Skeletal muscle tissue (tissue), 4 donors: ENCODE data around the gene CHST10. TPM values are rescaled to one million over a fixed set of nuclear protein-coding genes. Genes with fewer than 3 reads are reported as not detected.

ENCODE experiments used
- H3K27ac ChIP-seq: one replicate; pipeline ENCODE4 v1.7.0; 2013; ENCODE audit warnings: mild to moderate bottlenecking, low read depth, low read length, inconsistent platforms
- H3K27me3 ChIP-seq, 3 donors: one replicate each; pipeline ENCODE4 v1.7.0; 2013; ENCODE audit warnings: low read length in 3 of 3; ENCODE audit not compliant: control insufficient read depth in 3 of 3, insufficient read depth in 3 of 3
- H3K36me3 ChIP-seq, 3 donors: one replicate each; pipeline ENCODE4 v1.7.0; 2013; ENCODE audit warnings: low read length in 3 of 3; ENCODE audit not compliant: control insufficient read depth in 3 of 3, insufficient read depth in 3 of 3
- H3K4me1 ChIP-seq, 3 donors: one replicate each; pipeline ENCODE4 v1.7.0; 2013; ENCODE audit warnings: low read length in 3 of 3, mild to moderate bottlenecking in 3 of 3; ENCODE audit not compliant: control insufficient read depth in 3 of 3, insufficient read depth in 3 of 3
- H3K4me3 ChIP-seq, 3 donors: one replicate each; pipeline ENCODE4 v1.7.0; 2013; ENCODE audit warnings: low read length in 3 of 3
- H3K9ac ChIP-seq, 3 donors: one replicate each; pipeline ENCODE4 v1.7.0; 2013; ENCODE audit warnings: low read length in 3 of 3, mild to moderate bottlenecking in 3 of 3, moderate library complexity in 2 of 3, low read depth in 1 of 3
- H3K9me3 ChIP-seq, 3 donors: one replicate each; pipeline ENCODE4 v1.7.0; 2013; ENCODE audit warnings: low read length in 3 of 3; ENCODE audit not compliant: control insufficient read depth in 3 of 3
- total RNA-seq: library from RNA; depleted of rRNA; stranded (reverse); fragments of >200 nt; gene quantifications from one replicate; pipeline ENCODE4 v1.2.3, GENCODE V29; 2014
- donor health status: Osteomylitis.

Gene CHST10
- total RNA-seq, 1 donor from 2014 or later, result 12.5 TPM

DNA sequence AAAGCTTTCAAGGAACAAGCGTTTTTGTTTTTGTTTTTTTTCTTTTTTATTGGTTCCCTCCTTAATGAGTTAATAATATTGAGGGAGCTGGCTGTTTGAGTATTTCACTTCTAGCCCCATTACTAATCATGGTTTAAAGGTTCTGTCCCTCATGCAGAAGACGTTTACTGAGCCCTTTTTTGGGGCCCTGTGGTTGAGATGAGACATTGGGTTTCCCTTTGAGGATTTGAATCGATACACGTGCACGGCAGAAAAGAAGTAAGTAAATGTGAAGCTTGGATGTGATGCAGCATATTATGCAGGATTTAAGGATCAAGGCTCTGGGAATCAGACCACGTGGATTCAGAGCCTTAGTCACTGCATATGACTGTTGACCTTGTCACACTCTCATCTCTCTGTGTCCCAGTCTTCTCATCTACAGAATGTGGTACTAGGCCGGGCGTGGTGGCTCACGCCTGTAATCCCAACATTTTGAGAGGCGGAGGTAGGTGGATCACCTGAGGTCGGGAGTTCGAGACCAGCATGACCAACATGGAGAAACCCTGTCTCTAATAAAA is 1.0 kb upstream of the CHST10 start:
- H3K27me3 ChIP-seq, result no peaks in the 10 kb centered on the region
- peaks cover 6 to 19% (median 10%) of the 10 kb centered on the region in 3 donors for H3K4me1 ChIP-seq
- H3K9me3 ChIP-seq, result no peaks in the 10 kb centered on the region
- H3K4me3 ChIP-seq, result no peak overlapping the region
- no peak overlapping the region for H3K27ac ChIP-seq
- peaks cover 0 to 7% (median 5%) of the 10 kb centered on the region in 3 donors for H3K36me3 ChIP-seq
- H3K9ac ChIP-seq, result no peak overlapping the region

DNA sequence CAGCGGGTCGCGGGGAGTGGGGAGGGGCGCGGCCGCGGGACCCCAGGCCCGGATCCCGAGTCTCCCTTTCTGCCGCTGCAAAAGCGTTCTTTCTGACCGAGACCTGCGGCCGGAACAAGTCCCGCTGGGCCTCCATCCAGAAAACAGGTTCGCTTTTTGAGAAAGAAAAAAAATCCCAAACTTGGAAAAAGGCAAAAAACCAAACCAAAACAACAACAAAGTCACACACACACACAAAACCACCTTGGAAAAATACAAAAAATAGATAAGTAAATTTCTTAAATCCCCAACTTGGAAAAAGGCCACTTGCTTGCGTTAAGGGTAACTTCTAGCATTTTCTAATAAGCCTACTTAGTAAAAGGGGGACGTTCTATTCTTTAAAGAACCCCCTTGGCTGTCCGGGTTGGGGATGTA is 250 bp upstream of the CHST10 start:
- Histone ChIP-seq H3K4me3 (peak overlapping the region; percentile 65 to 92 (median 89)), H3K36me3 (peaks cover 0 to 7% (median 5%) of the 10 kb centered on the region in 3 donors), H3K4me1 (peaks cover 6 to 19% (median 10%) of the 10 kb centered on the region in 3 donors), H3K27me3 (no peaks in the 10 kb centered on the region), H3K9ac (peak overlapping the region; percentile 61 to 87 (median 64)), H3K9me3 (no peaks in the 10 kb centered on the region), H3K27ac (no peak overlapping the region)

DNA sequence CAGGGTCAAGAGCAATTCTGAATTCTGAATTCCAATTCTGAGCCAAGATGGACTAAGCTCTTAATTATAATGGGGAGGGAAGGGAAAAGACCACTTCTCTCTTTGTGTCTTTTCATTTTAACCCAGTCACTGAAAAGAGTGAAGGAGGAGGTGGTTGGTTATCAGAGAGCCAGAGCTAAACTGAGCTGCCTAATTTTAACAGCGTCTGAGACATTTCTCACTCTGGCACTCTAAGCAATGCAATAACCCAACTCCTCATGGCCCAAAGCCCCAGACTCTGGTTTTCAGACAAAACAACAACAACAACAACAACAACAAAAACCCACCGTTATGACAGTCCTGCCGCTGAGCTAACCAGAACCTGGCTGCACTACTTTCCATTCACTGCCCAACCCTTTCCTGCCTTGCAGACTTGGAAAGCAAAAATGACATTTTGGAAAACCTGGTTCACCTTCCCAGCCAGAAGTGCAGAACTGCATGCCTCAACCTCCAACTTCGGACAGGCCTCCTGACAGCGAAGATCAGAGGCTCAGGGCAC is 1.0 kb downstream of the CHST10 start:
- Histone ChIP-seq H3K4me1 (peaks cover 6 to 19% (median 10%) of the 10 kb centered on the region in 3 donors), H3K9ac (peak overlapping the region; percentile 77 to 87 (median 80)), H3K9me3 (no peaks in the 10 kb centered on the region), H3K4me3 (peak overlapping the region; percentile 89 to 94 (median 92)), H3K36me3 (peaks cover 0 to 7% (median 5%) of the 10 kb centered on the region in 3 donors), H3K27me3 (no peaks in the 10 kb centered on the region), H3K27ac (no peak overlapping the region)

DNA sequence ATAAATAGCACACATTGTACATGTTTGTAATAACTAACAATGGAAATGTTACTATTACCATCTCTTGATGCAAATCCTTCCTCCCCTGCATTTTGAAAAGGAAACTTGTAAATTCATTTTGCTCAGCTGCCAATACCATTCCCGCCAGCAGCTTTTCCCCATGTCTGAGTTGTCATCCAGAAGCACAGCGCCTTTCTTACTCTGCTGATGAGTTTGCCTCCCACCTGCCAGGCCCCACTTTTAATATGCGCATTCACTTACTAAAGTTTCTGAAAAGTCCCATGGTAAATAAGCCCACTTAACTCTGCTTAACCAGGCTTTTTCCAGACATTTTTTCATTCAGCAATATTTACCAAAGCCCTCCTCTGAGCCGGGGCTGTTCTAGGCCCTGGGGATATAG is 3.9 kb downstream of the CHST10 start:
- H3K9ac ChIP-seq, result no peak overlapping the region
- H3K9me3 ChIP-seq, result no peaks in the 10 kb centered on the region
- H3K4me3 ChIP-seq, result no peak overlapping the region
- H3K27ac ChIP-seq, result no peak overlapping the region
- peaks cover 0 to 10% (median 5%) of the 10 kb centered on the region in 3 donors for H3K36me3 ChIP-seq
- no peaks in the 10 kb centered on the region for H3K27me3 ChIP-seq
- H3K4me1 ChIP-seq, result peaks cover 6 to 19% (median 10%) of the 10 kb centered on the region in 3 donors

DNA sequence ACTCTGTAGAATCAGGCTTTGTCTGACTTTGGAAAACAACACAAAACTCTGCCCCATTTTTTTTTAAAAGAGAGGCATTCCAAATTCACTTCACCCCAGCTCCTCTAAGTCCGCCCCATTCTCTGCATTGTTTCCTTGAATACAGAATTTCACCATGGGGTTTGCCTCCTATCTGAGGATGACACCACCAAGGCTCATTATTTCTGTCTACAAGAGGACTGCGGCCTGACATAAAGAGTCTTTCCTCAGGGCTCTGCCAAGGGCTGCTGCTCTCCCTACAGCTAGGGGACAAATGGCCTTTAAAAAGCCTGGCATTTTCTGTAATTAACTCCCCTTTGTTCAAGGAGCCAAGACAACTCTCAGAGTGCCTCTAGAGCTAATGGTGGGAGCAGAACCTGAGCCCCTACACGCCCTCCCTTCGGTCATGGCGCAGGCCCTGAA is 4.6 kb downstream of the CHST10 start:
- H3K9me3 ChIP-seq, result no peaks in the 10 kb centered on the region
- H3K4me3 ChIP-seq, result no peak overlapping the region
- peaks cover 0 to 10% (median 5%) of the 10 kb centered on the region in 3 donors for H3K36me3 ChIP-seq
- peaks cover 6 to 19% (median 10%) of the 10 kb centered on the region in 3 donors for H3K4me1 ChIP-seq
- H3K9ac ChIP-seq, result no peak overlapping the region
- no peaks in the 10 kb centered on the region for H3K27me3 ChIP-seq
- no peak overlapping the region for H3K27ac ChIP-seq

DNA sequence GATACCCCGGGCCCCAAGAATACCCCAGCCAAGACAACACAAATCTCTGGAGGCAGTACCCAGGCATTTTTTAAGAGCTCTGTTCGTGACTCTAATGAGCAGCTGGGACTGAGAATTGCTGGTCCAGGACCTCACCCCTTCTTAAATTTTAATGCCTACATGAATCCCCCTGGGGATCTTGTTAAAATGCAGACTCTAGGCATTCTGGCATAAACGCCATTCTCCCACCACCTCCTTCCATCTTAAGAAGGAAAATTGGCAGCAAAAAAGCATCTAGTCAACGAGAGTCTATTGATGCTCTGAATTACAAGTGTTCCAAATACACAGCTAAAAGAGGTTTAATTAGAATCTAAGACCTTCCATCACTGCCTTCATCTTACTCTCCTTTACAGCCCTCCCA is 5.0 kb downstream of the CHST10 start:
- H3K9ac ChIP-seq, result no peak overlapping the region
- no peak overlapping the region for H3K27ac ChIP-seq
- H3K9me3 ChIP-seq, result no peaks in the 10 kb centered on the region
- H3K27me3 ChIP-seq, result no peaks in the 10 kb centered on the region
- H3K4me1 ChIP-seq, result peaks cover 6 to 19% (median 10%) of the 10 kb centered on the region in 3 donors
- no peak overlapping the region for H3K4me3 ChIP-seq
- H3K36me3 ChIP-seq, result peaks cover 0 to 10% (median 5%) of the 10 kb centered on the region in 3 donors

DNA sequence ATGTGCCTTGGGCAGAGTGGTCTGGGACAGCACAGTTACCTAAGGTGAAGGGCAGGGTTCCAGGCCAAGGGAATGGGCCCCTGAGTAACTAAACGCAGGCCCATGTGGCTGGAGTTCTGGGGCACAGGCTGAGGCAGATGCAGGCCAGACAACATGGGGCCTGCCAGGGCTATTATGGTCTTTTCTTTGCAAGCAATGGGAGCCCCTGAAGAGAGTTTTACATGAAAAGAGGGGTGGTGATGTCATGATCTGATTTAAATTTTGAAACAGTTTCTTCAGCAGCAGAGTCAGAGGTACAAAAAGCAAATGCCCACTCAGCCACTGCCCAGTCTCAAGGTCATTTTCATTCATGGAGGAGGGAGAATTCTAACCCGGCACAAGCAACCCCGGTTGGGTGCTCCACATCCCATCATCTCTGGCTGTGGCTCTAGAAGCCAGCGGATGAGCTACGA is 5.6 kb downstream of the CHST10 start:
- no peak overlapping the region for H3K4me3 ChIP-seq
- H3K4me1 ChIP-seq, result peaks cover 5 to 17% (median 13%) of the 10 kb centered on the region in 3 donors
- H3K9me3 ChIP-seq, result no peaks in the 10 kb centered on the region
- H3K9ac ChIP-seq, result no peak overlapping the region
- H3K27ac ChIP-seq, result no peak overlapping the region
- H3K36me3 ChIP-seq, result peaks cover 0 to 10% (median 9%) of the 10 kb centered on the region in 3 donors
- H3K27me3 ChIP-seq, result no peaks in the 10 kb centered on the region

DNA sequence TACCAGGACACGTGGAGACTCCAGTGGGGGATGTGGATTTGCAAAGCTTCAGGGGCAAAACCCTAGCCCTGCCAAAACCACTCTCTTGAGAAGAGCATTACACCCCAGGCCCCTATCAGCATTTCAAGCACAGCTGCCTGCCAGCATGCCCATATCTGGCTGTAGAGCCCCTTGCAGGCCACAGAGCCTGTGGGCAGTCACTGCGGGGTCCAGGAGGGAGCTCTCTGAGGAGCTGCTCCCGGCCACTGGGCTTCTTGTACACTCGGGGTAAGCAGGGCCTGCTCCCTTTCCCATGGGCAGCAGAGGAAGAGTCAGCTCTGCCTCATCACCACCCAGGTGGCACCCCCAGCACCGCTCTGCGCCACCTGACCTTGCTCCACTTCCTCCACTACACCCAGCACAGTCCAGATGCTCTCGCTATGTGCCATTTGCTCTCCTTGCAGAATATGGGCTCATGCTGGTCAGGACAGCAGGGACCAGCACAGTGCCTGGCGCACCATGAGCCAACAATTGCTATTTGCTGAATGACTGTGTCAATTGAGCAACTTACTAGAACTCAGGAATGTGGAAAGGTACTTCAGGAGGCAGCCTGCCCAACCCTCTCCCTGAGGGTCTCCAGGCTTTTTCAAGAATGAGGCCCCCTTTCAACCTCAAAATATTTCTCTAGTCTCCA is 7.4 kb downstream of the CHST10 start:
- Histone ChIP-seq H3K36me3 (peaks cover 15 to 24% (median 19%) of the 10 kb centered on the region in 3 donors), H3K4me3 (no peak overlapping the region), H3K27me3 (no peaks in the 10 kb centered on the region), H3K9ac (no peak overlapping the region), H3K4me1 (peaks cover 0 to 4% (median 2%) of the 10 kb centered on the region in 3 donors), H3K9me3 (no peaks in the 10 kb centered on the region), H3K27ac (no peak overlapping the region)

DNA sequence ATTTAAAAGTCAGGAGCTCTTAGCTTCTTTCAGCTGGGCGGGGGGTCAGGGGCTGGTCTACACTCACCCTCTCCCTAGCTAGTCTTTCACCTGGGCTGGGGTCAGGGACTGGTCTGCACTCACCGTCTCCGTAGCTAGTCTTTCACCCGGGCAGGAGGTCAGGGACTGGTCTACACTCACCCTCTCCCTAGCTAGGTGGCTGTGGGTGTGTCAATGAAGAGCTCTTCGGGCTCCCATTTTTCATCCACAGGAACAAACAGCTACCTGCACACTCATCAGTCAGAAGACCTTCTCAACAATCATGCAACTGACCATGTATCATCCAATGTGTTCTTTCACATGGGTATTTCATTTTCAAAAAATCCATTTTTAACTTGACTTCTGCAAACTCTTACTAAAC is 8.0 kb downstream of the CHST10 start:
- no peak overlapping the region for H3K4me3 ChIP-seq
- H3K9me3 ChIP-seq, result no peaks in the 10 kb centered on the region
- H3K27me3 ChIP-seq, result no peaks in the 10 kb centered on the region
- no peak overlapping the region for H3K9ac ChIP-seq
- peaks cover 0 to 4% (median 0%) of the 10 kb centered on the region in 3 donors for H3K4me1 ChIP-seq
- no peak overlapping the region for H3K27ac ChIP-seq
- H3K36me3 ChIP-seq, result peaks cover 19 to 24% (median 20%) of the 10 kb centered on the region in 3 donors

DNA sequence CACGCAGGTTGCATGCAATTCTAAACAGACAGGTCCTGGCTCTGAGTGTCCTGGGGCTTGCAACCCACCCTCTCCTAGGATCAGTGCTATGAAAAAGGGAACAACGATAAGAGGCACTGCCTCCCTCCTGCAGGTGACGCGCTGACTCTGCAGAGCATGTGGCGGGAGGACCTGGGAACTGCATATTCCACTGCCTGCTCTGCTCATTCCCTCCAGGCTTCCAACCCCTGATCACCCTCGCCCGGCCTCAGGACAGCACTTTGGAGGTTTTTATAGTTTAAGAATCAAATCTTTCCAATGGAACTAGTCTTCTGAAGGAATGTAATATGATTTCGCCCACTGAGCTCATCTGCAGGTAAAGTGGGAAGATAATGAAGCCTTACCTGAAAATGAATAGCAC is 8.5 kb downstream of the CHST10 start:
- Histone ChIP-seq H3K4me1 (peaks cover 0 to 4% (median 0%) of the 10 kb centered on the region in 3 donors), H3K27me3 (no peaks in the 10 kb centered on the region), H3K9ac (no peak overlapping the region), H3K36me3 (peaks cover 18 to 24% (median 19%) of the 10 kb centered on the region in 3 donors), H3K27ac (no peak overlapping the region), H3K9me3 (no peaks in the 10 kb centered on the region), H3K4me3 (no peak overlapping the region)
